ENCODE measurements around the gene FANCD2.
A peak's percentile ranks its signal among the peaks of the same experiment; 100 is the strongest.
"Not testable (repeated sequence)": the region's sequence is repeated elsewhere in the genome, so short reads cannot be mapped to it uniquely, and the experiment has no call there.

Gene FANCD2

DNA sequence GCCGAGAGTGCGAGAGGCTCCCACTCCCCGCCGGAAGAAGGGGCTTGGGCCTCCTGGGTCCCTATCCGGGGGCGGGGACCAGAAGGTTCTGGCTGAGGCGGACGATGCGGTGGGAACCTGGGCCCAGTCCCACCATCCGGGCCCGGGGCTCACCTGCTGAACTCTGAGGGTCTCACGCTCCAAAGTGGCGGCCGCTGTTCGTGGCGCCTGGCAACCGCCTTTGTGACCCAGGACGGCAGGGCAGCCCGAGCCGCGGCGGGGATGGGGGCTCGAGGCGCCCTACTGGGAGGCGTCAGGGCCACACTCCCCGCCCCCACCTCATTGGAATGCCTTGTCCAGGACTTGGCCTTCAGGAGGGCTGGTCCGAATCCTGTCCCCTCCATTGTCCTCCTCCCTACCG, 81.9 kb downstream of the FANCD2 start, which contains the start of gene FANCD2OS:
Gene FANCD2OS (minus strand): TSS at position 165 of the 400 bp plus-strand sequence. CDS start 3,481 bp downstream, outside the sequence.
- DNase-seq (ENCODE audit: low spot score): no peak

DNA sequence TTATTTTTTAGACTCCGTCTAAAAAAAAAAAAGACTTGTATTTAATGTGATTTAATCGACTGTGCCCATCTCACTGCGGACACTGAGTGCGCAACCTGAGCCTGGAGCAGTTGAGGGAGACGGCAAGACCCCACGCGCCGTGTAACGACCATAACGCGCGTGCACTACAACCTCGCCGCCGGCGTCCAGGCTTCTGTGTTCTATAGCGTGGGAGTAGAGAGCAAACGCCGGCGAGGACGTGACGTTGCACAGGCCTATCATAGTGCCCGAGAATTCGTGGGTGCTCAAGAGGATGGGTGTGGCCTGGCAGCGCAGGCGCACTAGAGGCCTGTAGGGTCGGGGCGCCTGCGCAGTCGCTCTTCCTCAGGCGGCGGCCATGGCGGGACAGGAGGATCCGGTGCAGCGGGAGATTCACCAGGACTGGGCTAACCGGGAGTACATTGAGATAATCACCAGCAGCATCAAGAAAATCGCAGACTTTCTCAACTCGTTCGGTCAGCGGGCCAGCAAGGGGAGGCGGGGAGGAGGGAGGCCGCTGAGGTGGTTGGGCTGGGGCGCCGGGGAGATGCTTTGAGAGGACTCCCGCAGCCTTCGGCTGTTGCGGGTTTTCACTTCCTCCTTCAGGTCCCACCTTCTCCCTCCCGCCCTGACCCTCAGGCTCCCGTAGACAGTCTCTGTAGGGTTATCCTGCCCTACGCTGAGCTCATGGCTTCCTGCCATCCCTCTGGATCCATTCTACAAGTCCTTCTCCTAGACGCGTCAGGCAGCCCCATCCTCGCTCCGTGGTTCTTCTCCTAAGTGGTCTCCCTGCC, 89.3 kb downstream of the FANCD2 start, which contains the start of gene BRK1:
Gene BRK1 (plus strand): TSS at position 350 of the 812 bp plus-strand sequence. CDS start 27 bp downstream, at position 377.
- DNase-seq (ENCODE audit: low spot score): peak; percentile 98

DNA sequence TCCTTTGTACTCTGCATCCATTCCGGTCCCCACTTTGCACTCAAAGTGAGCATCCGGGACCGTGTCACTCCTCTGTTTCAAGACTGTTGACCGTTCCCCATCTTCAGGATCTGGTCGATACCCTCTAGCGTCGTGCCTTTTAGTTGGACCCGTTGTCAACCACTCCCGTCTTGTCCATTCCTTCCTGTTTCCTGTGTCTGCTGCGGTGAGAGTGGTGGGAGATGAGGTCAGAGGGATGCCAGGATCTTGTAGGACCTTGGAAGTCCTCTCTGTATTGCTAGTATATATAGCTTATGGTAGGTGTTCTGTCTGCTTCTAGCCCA, 89.9 kb downstream of the FANCD2 start:
- DNase-seq (ENCODE audit: low spot score): no peak

DNA sequence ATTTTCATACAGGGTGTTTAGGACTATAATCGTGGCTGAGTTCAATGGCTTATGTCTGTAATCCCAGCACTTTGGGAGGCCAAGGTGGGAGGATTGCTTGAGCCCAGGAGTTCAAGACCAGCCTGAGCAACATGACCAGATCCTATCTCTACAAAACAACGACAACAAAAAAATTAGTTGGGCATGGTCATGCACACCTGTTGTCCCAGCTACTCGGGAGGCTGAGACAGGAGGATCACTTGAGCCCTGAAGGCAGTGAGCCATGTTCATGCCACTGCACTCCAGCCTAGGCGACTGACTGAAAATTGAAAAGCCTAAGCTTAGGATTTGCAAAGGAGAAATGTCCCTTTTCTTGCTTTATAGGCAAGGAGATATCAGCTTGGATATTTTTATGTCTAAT, 90.7 kb downstream of the FANCD2 start:
- no peak for DNase-seq (ENCODE audit: low spot score)

DNA sequence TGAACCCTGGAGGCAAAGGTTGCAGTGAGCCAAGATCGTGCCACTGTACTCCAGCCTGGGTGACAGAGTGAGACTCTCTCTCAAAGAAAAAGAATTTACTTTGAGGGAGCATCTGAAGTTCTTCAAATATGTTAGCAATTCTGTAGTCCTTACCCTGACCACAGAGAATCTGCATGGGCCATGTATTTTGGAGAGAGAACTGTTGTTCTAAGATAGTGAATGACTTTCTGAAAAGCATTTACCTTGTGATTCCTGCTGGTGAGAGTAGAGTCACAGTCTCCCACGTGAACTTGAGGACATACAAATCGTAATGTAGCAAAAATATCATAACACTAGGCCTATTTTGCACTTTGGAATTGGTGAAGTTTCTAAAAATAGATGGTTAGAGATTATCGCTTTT, 93.1 kb downstream of the FANCD2 start:
- no peak for DNase-seq (ENCODE audit: low spot score)

DNA sequence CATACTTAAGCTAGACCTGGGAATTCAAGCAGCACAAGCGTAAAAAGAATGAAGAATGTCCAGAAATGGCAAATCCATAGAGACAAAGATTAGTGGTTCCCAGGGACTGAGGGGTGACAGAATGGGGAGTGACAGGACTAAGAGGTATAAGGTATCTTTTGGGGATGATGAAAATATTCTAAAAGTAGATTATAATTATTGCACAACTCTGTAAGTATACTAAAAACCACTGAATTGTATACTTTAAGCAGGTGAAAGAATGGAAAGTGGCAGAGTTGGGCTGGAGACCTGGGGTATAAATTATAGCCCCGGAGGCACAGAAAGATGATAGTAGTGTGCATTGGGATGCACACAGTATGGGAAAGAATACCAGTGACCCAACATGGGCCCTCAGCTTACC, 94.8 kb downstream of the FANCD2 start:
- no peak for DNase-seq (ENCODE audit: low spot score)

DNA sequence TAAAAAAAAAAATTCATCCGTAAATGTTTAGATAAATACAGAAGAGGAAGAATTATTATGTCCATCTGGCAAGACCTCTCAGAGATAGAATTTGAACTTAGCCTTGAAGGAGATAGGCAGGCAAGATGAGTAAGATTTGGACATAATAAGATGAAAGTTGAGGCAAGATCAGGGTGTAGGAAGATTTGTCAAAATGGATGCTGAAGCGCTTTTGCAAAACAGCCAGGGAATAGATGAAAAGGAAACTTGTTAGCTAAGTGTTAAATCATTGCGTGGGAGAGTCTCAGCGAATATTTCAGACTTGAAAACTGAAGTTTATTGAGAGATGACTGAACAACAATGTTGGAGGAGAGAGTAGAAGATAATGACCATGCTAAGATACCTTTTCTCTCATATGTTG, 96.5 kb downstream of the FANCD2 start:
- DNase-seq (ENCODE audit: low spot score): no peak

DNA sequence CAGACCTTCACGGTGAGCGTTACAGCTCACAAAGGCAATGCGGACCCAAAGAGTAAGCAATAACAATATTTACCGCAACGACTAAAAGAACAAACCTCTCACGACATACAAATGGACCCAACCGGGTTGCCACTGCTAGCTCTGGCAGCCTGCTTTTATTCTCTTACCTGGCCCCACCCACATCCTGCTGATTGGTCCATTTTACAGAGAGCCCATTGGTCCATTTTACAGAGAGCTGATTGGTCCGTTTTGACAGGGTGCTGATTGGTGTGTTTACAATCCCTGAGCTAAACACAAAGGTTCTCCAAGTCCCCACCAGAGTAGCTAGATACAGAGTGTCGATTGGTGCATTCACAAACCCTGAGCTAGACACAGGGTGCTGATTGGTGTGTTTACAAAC, 109.6 kb downstream of the FANCD2 start:
- not testable (repeated sequence) for DNase-seq (ENCODE audit: low spot score)

DNA sequence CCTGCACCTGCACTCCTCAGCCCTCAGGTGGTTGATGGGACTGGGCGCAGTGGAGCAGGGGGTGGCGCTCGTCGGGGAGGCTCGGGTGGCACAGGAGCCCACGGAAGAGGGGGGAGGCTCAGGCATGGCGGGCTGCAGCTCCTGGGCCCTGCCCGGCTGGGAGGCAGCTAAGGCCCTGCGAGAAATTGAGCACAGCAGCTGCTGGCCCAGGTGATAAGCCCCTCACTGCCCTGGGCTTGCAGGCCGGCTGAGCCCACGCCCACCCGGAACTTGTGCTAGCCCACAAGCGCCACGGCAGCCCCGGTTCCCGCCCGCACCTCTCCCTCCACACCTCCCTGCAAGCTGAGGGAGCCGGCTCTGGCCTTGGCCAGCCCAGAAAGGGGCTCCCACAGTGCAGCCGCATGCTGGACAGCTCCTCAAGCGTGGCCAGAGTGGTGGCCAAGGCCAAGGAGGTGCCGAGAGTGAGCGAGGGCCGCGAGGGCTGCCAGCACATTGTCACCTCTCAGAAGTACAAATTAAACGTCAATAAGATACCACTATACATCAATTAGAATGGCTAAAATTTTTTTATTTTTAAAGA, 110.3 kb downstream of the FANCD2 start:
- DNase-seq (ENCODE audit: low spot score): no peak

DNA sequence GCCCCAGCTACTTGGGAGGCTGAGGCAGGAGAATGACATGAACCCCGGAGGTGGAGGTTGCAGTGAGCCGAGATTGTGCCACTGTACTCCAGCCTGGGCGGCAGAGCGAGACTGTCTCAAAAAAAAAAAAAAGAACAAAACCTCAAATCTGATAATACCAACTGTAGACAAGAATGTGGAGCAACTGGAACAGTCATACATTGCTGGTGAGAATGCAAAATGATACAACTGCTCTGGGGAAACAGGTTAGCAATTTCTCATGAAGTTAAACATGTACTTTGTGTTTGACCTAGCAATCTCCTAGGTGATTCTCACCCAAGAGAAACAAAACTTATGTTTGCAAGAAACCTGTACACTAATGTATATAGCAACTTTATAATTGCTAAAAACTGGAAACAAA, 110.9 kb downstream of the FANCD2 start:
- DNase-seq (ENCODE audit: low spot score): no peak

DNA sequence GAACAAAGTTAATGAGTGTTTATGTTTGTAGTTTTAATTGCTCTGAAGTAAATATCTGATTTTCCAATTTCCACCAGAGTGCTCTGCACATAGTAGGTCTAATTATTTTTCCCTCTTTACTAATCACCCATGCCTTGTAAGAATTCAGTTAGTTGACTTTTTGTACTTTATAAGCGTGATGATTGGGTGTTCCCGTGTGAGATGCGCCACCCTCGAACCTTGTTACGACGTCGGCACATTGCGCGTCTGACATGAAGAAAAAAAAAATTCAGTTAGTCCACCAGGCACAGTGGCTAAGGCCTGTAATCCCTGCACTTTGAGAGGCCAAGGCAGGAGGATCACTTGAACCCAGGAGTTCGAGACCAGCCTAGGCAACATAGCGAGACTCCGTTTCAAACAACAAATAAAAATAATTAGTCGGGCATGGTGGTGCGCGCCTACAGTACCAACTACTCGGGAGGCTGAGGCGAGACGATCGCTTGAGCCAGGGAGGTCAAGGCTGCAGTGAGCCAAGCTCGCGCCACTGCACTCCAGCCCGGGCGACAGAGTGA, 114.8 kb downstream of the FANCD2 start:
- no peak for DNase-seq (ENCODE audit: low spot score)

DNA sequence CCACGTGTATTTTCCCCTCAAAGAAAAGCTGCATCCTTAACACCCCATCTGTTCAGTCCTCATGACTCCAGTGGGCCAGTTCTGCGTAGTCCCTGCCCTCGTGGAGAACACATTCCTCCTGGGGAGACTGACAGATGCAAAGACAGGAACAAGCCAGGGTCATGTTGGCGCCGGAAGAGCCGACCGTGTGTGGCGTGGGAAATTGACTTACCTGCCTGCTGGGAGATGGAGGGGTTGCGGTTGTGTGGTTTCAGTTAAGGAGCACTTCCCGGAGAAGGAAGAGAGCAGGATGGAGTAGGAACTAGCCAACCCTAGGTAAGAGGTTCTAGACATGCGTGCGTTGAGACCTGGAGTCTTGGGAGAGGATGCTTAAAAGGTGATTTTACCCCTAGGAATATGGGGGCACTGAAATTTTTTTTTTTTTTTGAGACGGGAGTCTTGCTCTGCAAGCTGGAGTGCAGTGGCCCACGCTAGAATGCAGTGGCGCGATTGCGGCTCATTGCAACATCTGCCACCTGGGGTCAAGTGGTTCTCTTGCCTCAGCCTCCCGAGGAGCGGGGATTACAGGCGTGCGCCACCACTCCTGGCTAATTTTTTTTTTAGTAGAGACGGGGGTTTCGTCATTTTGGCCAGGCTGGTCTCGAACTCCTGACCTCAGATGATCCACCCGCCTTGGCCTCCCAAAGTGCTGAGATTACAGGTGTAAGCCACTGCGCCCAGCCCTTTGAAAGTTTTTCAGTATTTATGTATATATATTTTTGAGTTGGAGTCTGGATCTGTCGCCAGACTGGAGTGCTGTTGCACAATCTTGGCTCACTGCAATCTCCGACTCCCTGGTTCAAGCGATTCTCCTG, 116.7 kb downstream of the FANCD2 start:
- no peak for DNase-seq (ENCODE audit: low spot score)

DNA sequence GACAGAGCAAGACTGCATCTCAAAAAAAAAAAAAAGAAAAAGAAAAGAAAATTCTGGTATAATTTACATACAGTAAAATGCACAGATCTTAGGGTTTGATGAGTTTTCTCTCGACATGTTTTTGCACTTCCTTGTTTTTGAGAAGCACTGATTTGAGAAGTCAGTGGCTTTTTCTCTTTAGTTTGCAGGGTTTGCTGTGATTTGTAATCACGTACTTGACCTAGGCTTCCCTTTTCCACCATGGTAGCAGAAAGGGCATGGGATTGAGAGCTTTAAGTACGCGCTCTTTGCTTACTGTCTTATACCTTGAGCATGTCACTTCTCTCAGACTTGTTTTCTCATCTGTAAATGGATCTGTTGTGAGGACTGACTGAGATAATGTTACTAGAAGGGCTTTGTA, 119.4 kb downstream of the FANCD2 start:
- no peak for DNase-seq (ENCODE audit: low spot score)

DNA sequence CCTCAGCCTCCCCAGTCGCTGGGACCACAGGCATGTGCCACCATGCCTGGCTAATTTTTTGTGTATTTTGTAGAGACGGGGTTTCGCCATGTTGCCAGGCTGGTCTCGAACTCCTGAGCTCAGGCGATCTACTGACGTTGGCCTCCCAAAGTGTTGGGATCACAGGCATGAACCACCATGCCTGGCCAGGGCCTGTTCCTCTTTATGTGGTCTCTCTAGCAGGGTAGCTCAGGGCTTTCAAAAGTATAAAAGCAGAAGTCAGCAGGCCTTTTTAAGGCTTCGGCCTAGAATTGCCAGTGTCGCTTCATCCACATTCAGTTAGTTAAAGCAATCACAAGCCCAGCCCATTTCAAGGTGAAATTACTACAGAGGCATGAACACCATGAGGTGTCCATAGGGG, 123.0 kb downstream of the FANCD2 start:
- no peak for DNase-seq (ENCODE audit: low spot score)

DNA sequence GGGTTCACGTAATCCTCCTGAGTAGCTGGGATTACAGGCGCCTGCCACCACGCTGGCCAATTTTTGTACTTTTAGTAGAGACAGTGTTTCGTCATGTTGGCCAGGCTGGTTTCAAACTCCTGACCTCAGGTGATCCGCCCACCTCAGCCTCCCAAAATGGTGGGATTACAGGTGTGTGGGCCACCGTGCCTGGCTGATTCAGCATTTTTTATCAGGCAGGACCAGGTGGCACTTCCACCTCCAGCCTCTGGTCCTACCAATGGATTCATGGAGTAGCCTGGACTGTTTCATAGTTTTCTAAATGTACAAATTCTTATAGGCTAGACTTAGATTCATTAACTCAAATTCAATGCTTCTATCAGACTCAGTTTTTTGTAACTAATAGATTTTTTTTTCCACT, 124.8 kb downstream of the FANCD2 start:
- no peak for DNase-seq (ENCODE audit: low spot score)
